Psoas muscle (tissue), 8 donors: ENCODE data around the gene CCT4. TPM values are rescaled to one million over a fixed set of nuclear protein-coding genes. Genes with fewer than 3 reads are reported as not detected.
"Not testable (repeated sequence)": the region's sequence is repeated elsewhere in the genome, so short reads cannot be mapped to it uniquely, and the experiment has no call there.

ENCODE experiments used
- ATAC-seq, 4 donors: fragments of 200-7000 bp; cut with Tn5 transposase; one replicate each; pipeline ENCODE4 v1.9.1; 2020; ENCODE audit warnings: moderate library complexity in 3 of 4, mild to moderate bottlenecking in 2 of 4
- DNase-seq, 2 donors: peaks; one replicate each; pipeline ENCODE4 v3.0.0-alpha.2; 2020
- H3K27ac ChIP-seq: fragments of 200-600 bp; one replicate; pipeline ENCODE4 v1.8.0; 2022
- H3K27me3 ChIP-seq, 3 donors: fragments of 200-600 bp in 1 of 3; one replicate each; pipeline versions ENCODE4 v1.6.1 to v1.8.0; 2013 to 2022; ENCODE audit warnings: low read length in 2 of 3, mild to moderate bottlenecking in 2 of 3, moderate library complexity in 1 of 3; ENCODE audit not compliant: insufficient read depth in 3 of 3
- H3K36me3 ChIP-seq, 2 donors: fragments of 200-600 bp in 1 of 2; one replicate each; pipeline versions ENCODE4 v1.6.1 to v1.8.0; 2013 to 2022; ENCODE audit warnings: low read depth in 1 of 2, mild to moderate bottlenecking in 1 of 2, moderate library complexity in 1 of 2; ENCODE audit not compliant: insufficient read depth in 1 of 2
- H3K4me1 ChIP-seq: fragments of 200-600 bp; one replicate; pipeline ENCODE4 v1.8.0; 2022
- H3K4me3 ChIP-seq: fragments of 200-600 bp; one replicate; pipeline ENCODE4 v1.8.0; 2022; ENCODE audit warnings: mild to moderate bottlenecking
- H3K9me3 ChIP-seq: fragments of 200-600 bp; one replicate; pipeline ENCODE4 v1.8.0; 2022
- WGBS, 3 donors: extraction: QIAGEN DNeasy Blood & Tissue Kit; methylation state at CpG; one replicate each; pipeline versions ENCODE4 v1.1.6 to v1.1.7; 2013; 5-methylcytosine and 5-hydroxymethylcytosine counted together
- intact Hi-C, 2 donors: fragments of 100-400 bp; cut with DNase I; formaldehyde crosslinking; loops; one replicate each; pipeline versions ENCODE4 v1.11.0 to v1.14.2; 2022
- polyA plus RNA-seq, 3 donors: library from polyadenylated mRNA; stranded (reverse); fragments of 200-250 nt; gene quantifications; one replicate each; pipeline ENCODE4 v1.2.3, GENCODE V29; 2013
- total RNA-seq, 4 donors: library from RNA; stranded (reverse); fragmentation: NEBNext Ultra II Directional in 2 of 4; extraction: Animal tissue kit (Norgen Biotek cat#: 25700) in 2 of 4; gene quantifications; one replicate each; pipeline versions ENCODE4 v1.2.1 to v1.2.4, GENCODE V29; 2021 to 2023
- TF ChIP-seq, protein P1 (sequence below): fragments of 200-600 bp; IDR thresholded peaks from one replicate; pipeline ENCODE4 v1.8.0; 2022; ENCODE audit warnings: antibody characterized with exemption
- donor health status: healthy with polysubstance abuse.
- donor health status: DM: no; HTN: no; CAD: no; lungs with moderate emphysema.
- donor health status: Bipolar disorder and iron deficiency.
- donor health status: healthy.
- donor health status: DM: yes; HTN: yes; CAD: no.
- donor health status: DM: no; HTN: no; CAD: no.
- donor health status: DM: no; HTN: no; CAD: no.
- donor health status: DM: yes; HTN: yes; CAD: no.

CCT4 gene
- total and polyA plus RNA-seq, 7 donors: 88.7 to 191 (median 132) TPM

DNA sequence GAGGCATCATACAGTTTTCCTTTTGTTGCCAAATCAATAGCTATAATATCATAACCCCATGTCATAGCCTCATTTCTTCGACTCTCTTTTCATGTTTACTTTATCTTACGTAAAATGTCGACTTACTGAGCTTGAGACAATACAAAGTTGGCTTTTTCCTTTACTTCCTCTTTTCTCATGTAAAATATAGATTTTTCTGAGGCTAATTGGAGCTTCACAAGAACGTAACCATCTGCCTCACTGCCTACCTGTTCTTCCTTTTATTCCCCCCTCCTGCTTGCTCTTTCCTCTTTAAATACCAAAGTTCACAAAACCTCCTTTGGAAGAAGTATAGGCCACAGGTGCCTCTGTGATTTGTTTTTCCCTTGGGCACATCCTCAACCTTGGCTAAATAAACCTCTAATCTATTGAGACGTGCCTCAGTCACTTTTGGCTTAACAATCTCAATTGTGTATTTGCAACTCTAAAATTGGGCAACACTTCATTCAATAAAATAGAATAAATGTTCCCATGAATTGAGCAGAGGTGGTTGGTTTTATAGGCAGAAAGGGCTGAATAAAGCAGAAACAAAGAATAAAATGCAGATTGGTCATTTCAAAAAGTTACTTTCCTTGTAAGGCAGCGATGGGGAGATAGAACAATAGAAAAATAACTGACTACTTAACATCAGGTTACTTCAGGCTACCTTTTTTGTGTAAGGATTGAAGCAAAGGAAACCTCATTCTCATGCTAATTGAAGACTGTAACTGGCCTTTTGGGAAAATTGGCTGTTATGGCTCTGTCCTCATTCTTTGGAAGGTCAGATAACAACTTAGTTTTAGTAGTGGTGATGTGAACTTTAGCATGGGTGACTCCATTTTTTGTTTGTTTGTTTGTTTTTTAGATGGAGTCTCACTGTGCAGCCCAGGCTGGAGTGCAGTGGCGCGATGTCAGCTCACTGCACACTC, 38.3 kb upstream of the CCT4 start:
- ATAC-seq: no peak
- TF ChIP-seq, protein P1, sequence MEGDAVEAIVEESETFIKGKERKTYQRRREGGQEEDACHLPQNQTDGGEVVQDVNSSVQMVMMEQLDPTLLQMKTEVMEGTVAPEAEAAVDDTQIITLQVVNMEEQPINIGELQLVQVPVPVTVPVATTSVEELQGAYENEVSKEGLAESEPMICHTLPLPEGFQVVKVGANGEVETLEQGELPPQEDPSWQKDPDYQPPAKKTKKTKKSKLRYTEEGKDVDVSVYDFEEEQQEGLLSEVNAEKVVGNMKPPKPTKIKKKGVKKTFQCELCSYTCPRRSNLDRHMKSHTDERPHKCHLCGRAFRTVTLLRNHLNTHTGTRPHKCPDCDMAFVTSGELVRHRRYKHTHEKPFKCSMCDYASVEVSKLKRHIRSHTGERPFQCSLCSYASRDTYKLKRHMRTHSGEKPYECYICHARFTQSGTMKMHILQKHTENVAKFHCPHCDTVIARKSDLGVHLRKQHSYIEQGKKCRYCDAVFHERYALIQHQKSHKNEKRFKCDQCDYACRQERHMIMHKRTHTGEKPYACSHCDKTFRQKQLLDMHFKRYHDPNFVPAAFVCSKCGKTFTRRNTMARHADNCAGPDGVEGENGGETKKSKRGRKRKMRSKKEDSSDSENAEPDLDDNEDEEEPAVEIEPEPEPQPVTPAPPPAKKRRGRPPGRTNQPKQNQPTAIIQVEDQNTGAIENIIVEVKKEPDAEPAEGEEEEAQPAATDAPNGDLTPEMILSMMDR: no peak
- Histone ChIP-seq H3K27ac (no peak overlapping the region), H3K27me3 (no peaks in the 10 kb centered on the region), H3K4me1 (peaks cover 5% of the 10 kb centered on the region), H3K9me3 (no peaks in the 10 kb centered on the region), H3K36me3 (no peaks in the 10 kb centered on the region), H3K4me3 (no peak overlapping the region)
- no peak for DNase-seq
- WGBS, 3 donors: 89 to 96% (median 93%) methylated on average over 8 of the region's 8 CpGs
- intact Hi-C loops: no loop called here

DNA sequence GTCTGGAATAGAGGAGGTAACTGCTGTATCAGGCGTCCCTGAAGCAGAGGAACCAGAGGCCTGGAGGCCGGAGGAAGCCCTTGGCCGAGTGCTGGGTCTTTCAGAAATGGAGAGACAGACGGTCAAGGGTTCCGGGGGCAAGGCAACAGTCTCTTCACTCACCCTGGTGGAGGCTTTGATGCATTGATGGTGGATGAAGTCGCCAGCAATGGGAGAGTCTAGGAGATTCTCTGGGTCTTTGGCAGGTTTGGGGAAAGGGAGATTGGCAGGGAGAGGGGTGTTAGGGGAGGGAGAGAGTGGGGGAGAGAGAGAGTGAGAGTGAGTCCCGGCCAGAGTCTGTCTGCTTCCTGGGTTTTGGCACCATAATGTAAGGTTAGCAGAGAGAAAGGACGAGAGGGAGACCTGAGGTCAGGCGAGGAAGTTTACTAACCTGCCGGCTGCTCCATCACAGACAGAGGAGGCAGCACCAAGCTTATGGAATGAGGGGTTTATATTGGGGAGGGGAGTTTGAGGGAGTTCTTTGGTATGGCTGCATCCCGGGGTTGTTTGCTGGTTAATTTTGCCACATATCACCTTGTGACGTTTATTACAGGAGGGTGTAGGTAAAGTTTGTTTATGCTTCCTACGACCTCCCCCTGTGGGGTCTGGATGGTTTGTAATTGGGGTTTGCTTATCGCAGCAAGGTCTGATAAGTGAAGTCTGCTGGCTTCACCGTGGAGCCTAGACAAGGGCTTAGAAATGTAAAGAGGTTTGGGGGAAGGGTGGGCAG, 36.6 kb upstream of the CCT4 start:
- DNase-seq: no peak
- Histone ChIP-seq H3K4me1 (peaks cover 11% of the 10 kb centered on the region), H3K9me3 (no peaks in the 10 kb centered on the region), H3K36me3 (no peaks in the 10 kb centered on the region), H3K27ac (no peak overlapping the region), H3K4me3 (no peak overlapping the region), H3K27me3 (no peaks in the 10 kb centered on the region)
- intact Hi-C loops: no loop called here
- TF ChIP-seq, protein P1: no peak
- ATAC-seq: no peak
- 79 to 82% (median 79%) methylated on average over 15 of the region's 15 CpGs for WGBS, 3 donors

DNA sequence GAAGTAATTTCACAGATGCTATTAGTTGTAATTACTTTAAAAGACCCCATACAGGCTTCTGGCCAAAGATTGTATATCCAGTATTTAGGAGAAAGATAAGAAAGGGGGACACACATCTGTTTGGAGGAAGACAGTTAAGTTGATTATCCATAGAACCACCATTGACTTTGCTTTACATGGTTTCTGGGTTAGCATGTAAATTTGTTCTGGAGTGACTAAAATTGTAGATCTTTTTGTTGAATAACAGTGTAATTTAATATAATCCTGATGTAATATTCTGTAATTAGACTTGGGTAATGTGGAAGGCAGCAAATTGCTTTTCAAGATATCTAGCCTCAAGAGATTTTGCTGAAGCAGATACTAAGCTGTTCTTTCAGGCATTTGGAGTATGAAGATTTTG, 34.3 kb upstream of the CCT4 start:
- H3K4me1 ChIP-seq: peaks cover 6% of the 10 kb centered on the region
- intact Hi-C loops: no loop called here

DNA sequence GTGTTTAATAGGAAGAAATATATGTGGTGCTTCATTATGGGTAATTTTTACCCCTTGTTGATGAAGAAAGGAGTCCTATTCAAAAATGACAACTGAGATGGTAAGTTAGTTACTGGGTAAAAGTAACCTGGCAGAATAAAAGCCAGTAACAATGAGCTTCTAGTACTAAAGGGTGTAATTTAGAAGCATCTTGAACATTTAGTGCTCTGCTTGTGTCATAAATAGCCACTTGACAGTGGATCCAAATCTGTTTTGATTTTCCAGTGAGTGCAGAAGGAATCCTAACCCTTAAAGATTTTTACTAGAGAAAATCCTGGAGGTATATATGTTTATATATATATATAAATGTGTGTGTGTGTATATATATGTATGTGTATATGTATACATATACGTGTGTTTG, 32.1 kb upstream of the CCT4 start:
- H3K4me1 ChIP-seq: peaks cover 6% of the 10 kb centered on the region
- no peaks in the 10 kb centered on the region for H3K36me3 ChIP-seq
- H3K9me3 ChIP-seq: no peaks in the 10 kb centered on the region
- 84 to 100% (median 94%) methylated on average over 1 of the region's 1 CpG for WGBS, 3 donors
- TF ChIP-seq, protein P1: no peak
- no peak for ATAC-seq
- DNase-seq: no peak
- intact Hi-C loops: no loop called here
- no peak overlapping the region for H3K27ac ChIP-seq
- no peak overlapping the region for H3K4me3 ChIP-seq
- no peaks in the 10 kb centered on the region for H3K27me3 ChIP-seq

More for the DNA sequence above, 34.3 kb upstream of the CCT4 start:
- H3K9me3 ChIP-seq: no peaks in the 10 kb centered on the region
- TF ChIP-seq, protein P1: no peak
- no peak overlapping the region for H3K27ac ChIP-seq
- DNase-seq (no peak), ATAC-seq (no peak)
- H3K27me3 ChIP-seq: no peaks in the 10 kb centered on the region
- H3K4me3 ChIP-seq: no peak overlapping the region
- H3K36me3 ChIP-seq: no peaks in the 10 kb centered on the region

DNA sequence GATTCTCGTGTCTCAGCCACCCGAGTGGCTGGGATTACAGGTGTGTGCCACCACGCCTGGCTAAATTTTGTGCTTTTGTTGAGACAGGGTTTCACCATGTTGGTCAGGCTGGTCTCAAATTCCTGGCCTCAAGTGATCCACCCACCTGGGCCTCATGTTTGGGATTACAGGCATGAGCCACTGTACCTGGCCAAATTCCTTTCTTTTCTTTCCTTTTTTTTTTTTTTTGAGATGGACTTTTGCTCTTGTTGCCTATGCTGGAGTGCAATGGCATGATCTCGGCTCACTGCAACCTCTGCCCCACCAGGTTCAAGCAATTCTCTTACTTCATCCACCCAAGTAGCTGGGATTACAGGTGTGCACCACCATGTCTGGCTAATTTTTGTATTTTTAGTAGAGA, 26.3 kb upstream of the CCT4 start:
- not testable (repeated sequence) for ATAC-seq, H3K4me3 ChIP-seq, H3K36me3 ChIP-seq, H3K9me3 ChIP-seq, H3K27me3 ChIP-seq, H3K27ac ChIP-seq, DNase-seq
- peaks cover 12% of the 10 kb centered on the region for H3K4me1 ChIP-seq
- WGBS, 3 donors: 92 to 98% (median 93%) methylated on average over 4 of the region's 4 CpGs
- intact Hi-C loops: loop anchor here in 1 of 2 donors (10.0 kb wide), 1 partner anchor 280 kb away; the partner anchor contains the start of gene B3GNT2
